Smooth muscle cell (in vitro differentiated cells): Measurements from ENCODE around the gene CACNB3. TPM values are rescaled to one million over a fixed set of nuclear protein-coding genes. Genes with fewer than 3 reads are reported as not detected.

ENCODE experiments used
- DNase-seq: peaks from one replicate; lab custom pipeline; 2025; ENCODE audit not compliant: unreplicated experiment; lab: John Stamatoyannopoulos, UW
- H2AFZ ChIP-seq: fragments of 200-600 bp; sonication (generic); 2 replicates; pipeline ENCODE4 v1.6.0; 2016; ENCODE audit warnings: antibody characterized with exemption, low read depth, mild to moderate bottlenecking
- H3F3A ChIP-seq: fragments of 200-600 bp; sonication (generic); 2 replicates; pipeline ENCODE4 v1.6.0; 2017; ENCODE audit warnings: antibody characterized with exemption, low read depth
- H3K27ac ChIP-seq: fragments of 200-600 bp; sonication (generic); 2 replicates; pipeline ENCODE4 v1.5.1; 2016; ENCODE audit warnings: low read depth, mild to moderate bottlenecking
- H3K27me3 ChIP-seq: fragments of 200-600 bp; sonication (generic); 2 replicates; pipeline ENCODE4 v1.6.1; 2016; ENCODE audit warnings: low read depth, mild to moderate bottlenecking
- H3K36me3 ChIP-seq: fragments of 200-600 bp; sonication (generic); 2 replicates; pipeline ENCODE4 v1.5.1; 2016; ENCODE audit warnings: low read depth
- H3K4me1 ChIP-seq: fragments of 200-600 bp; sonication (generic); 2 replicates; pipeline ENCODE4 v1.5.1; 2016; ENCODE audit warnings: low read depth
- H3K4me2 ChIP-seq: fragments of 200-600 bp; sonication (generic); 2 replicates; pipeline ENCODE4 v1.6.0; 2016; ENCODE audit warnings: mild to moderate bottlenecking
- H3K4me3 ChIP-seq: fragments of 200-600 bp; sonication (generic); 2 replicates; pipeline ENCODE4 v1.5.1; 2016; ENCODE audit warnings: mild to moderate bottlenecking
- H3K79me2 ChIP-seq: fragments of 200-600 bp; sonication (generic); 2 replicates; pipeline ENCODE4 v1.6.0; 2016; ENCODE audit warnings: low read depth, mild to moderate bottlenecking
- H3K9ac ChIP-seq: fragments of 200-600 bp; sonication (generic); 2 replicates; pipeline ENCODE4 v1.6.0; 2016; ENCODE audit warnings: low read depth
- H3K9me3 ChIP-seq: fragments of 200-600 bp; sonication (generic); replicated peaks from 2 replicates; pipeline ENCODE4 v1.5.1; 2016; ENCODE audit warnings: low read depth
- H4K20me1 ChIP-seq: fragments of 200-600 bp; sonication (generic); 2 replicates; pipeline ENCODE4 v1.6.0; 2016; ENCODE audit warnings: low read depth
- WGBS: methylation state at CpG from one replicate; pipeline ENCODE4 v1.1.7; 2016; ENCODE audit warnings: low lambda C conversion rate; 5-methylcytosine and 5-hydroxymethylcytosine counted together
- polyA plus RNA-seq: library from polyadenylated mRNA; unstranded; fragments of >200 nt; fragmentation: Nextera tagmentation; extraction: Ambion mirVana; gene quantifications from 2 replicates; pipeline ENCODE4 v1.2.1, GENCODE V29; 2016
- total RNA-seq: library from RNA; depleted of rRNA; stranded (reverse); fragments of >200 nt; gene quantifications from 2 replicates; pipeline ENCODE4 v1.2.3, GENCODE V29; 2014
- TF ChIP-seq, protein P1 (sequence below): fragments of 200-600 bp; sonication (generic); IDR thresholded peaks from 2 replicates; pipeline ENCODE4 v1.5.1; 2017; ENCODE audit warnings: borderline replicate concordance, mild to moderate bottlenecking, antibody characterized with exemption; ENCODE audit not compliant: insufficient read depth, poor library complexity, severe bottlenecking

The CACNB3 gene
- total and polyA plus RNA-seq, 2 experiments from 2014 or later, result 18.5 to 21.7 TPM

DNA sequence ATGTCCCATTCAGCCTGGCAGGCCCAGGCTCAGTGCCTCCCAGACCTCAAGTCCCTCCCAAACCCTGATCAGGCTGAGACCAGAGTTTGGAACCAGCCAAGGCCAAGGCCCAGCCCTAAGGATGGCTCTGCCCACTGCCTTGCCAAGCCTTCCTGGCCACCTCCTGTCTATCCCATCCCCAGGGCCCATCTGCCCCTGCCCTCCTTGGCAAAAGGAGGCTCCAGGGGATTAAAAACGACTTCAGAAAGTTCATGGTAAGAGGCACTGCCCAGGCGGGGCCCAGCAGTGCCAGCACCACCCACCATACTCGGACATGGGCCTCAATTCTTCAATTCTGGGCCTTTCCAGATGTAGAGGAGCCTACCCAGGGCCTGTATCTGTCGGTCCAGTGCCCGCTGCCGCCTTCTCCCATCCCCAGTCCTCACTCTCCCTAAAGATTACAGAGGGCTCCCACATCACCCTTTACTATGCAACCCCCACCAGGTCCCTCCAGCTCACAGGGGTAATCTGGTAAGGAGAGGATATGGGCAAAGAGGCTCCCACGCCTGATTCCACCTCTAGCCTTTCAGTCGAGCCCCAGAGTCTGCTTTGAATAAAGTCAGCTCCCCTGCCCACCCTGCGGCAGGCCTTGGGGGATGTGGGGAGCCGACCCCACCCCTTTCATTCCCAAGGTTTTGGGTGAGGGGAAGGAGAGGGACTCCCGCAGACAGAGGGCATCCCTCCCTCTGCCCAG lies 30.3 kb upstream of the CACNB3 start:
- Histone ChIP-seq H3K36me3 (no peaks in the 10 kb centered on the region), H3K4me3 (peak overlapping the region; percentile 96), H3K27ac (no peak overlapping the region), H3K9me3 (no peaks in the 10 kb centered on the region), H3K4me1 (peaks cover 21% of the 10 kb centered on the region), H3K9ac (peak overlapping the region; percentile 71), H4K20me1 (peaks cover 48% of the 10 kb centered on the region), H3F3A (no peaks in the 10 kb centered on the region), H3K4me2 (peak overlapping the region; percentile 97), H2AFZ (peak overlapping the region; percentile 86), H3K79me2 (peaks cover 45% of the 10 kb centered on the region), H3K27me3 (no peaks in the 10 kb centered on the region)
- 22% methylated on average over 10 of the region's 11 CpGs for WGBS
- TF ChIP-seq, protein P1, sequence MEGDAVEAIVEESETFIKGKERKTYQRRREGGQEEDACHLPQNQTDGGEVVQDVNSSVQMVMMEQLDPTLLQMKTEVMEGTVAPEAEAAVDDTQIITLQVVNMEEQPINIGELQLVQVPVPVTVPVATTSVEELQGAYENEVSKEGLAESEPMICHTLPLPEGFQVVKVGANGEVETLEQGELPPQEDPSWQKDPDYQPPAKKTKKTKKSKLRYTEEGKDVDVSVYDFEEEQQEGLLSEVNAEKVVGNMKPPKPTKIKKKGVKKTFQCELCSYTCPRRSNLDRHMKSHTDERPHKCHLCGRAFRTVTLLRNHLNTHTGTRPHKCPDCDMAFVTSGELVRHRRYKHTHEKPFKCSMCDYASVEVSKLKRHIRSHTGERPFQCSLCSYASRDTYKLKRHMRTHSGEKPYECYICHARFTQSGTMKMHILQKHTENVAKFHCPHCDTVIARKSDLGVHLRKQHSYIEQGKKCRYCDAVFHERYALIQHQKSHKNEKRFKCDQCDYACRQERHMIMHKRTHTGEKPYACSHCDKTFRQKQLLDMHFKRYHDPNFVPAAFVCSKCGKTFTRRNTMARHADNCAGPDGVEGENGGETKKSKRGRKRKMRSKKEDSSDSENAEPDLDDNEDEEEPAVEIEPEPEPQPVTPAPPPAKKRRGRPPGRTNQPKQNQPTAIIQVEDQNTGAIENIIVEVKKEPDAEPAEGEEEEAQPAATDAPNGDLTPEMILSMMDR, result no peak
- no peak for DNase-seq

DNA sequence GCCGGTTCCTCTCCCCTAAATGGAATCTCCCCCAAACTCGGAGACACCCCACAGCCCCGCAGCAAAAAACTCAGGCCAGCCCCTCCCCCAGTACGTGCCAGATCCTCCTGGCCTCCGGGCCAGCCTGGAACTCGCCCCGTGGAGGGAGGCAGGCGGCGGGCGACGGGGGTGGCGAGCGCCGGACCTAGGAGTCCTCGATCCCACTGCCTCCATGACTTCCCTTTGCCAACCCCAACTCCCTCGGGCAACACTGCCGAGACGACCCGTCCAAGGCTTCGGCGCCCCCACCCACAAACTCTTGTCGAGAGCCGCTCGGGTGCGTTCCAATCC lies 29.8 kb upstream of the CACNB3 start:
- Histone ChIP-seq H3K27me3 (no peaks in the 10 kb centered on the region), H3K4me3 (peak overlapping the region; percentile 96), H4K20me1 (peaks cover 43% of the 10 kb centered on the region), H3K79me2 (peaks cover 40% of the 10 kb centered on the region), H3K9me3 (no peaks in the 10 kb centered on the region), H2AFZ (peak overlapping the region; percentile 86), H3K9ac (peak overlapping the region; percentile 71), H3K36me3 (no peaks in the 10 kb centered on the region), H3K4me2 (peak overlapping the region; percentile 97), H3F3A (no peaks in the 10 kb centered on the region), H3K4me1 (peaks cover 21% of the 10 kb centered on the region), H3K27ac (no peak overlapping the region)
- TF ChIP-seq, protein P1, result no peak
- under 1% methylated on average over 18 of the region's 25 CpGs for WGBS
- DNase-seq, result no peak

DNA sequence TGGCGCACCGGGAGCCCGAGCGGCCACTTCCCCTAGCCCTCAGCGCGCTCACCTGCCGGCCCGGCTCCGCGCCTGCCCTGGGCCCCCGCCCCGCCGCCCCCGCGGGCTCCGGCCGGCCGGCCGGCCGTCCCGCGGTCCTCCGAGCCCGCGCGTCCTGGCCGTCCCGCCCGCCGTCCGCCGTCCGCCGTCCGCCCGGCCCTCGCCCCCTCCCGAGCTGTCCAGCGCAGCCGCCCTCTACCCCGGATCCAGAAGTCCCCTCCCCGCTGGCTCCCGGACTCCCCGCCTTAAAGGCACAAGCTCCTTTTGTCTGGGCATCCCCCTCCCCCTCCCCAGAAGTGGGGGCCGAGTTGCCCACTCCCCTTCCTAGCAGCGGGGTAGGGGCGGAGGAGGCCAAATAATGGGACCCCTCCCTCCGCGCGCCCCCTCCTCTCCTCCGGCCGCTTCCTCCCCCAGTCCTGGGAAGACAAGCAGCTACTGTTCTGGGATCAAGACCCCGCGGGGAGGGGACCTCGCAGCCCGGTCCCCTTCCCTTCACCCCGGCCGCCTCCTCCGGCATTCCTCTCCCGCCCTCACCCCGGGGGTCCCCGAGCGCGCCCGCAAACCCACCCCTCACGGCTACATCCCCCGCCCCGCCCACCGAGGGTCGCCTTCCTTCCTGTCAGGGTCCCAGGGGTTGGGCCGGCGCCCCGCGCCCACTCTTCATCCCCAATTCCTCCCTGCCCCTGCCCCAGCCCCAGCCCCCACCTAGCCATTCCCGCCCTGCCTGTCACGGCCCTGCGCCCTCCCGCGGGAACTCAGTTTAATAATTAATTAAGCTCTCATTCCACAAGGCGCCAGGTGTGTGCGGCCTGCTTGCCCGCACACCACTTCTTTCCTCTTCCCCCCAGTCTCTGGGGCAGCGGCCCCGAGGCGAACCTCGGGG lies 29.2 kb upstream of the CACNB3 start, which contains the start of gene ADCY6:
ADCY6 (minus strand) TSS at position 236 of the 922 bp plus-strand sequence. CDS start 5,655 bp downstream, outside the sequence.
- Histone ChIP-seq H3K4me2 (peak within 1 kb of the TSS; percentile 97), H3K9me3 (no peaks in the 10 kb centered on the region), H2AFZ (peak within 1 kb of the TSS; percentile 95), H3K79me2 (peaks cover 37% of the 10 kb centered on the region), H3K9ac (peak within 1 kb of the TSS; percentile 77), H3K27me3 (no peaks in the 10 kb centered on the region), H3K4me1 (peaks cover 21% of the 10 kb centered on the region), H4K20me1 (peaks cover 38% of the 10 kb centered on the region), H3K4me3 (peak within 1 kb of the TSS; percentile 96), H3K27ac (no peak within 1 kb of the TSS), H3K36me3 (no peaks in the 10 kb centered on the region), H3F3A (no peaks in the 10 kb centered on the region)
- TF ChIP-seq, protein P1, result no peak
- under 1% methylated on average over 13 of the region's 86 CpGs for WGBS
- DNase-seq, result peak; percentile 35
